NAMALWA (cell line): Measurements from ENCODE around the gene KCNK16.

Source experiments
- DNase-seq: peaks from one replicate; pipeline ENCODE4 v3.0.0-alpha.2; 2015; ENCODE audit warnings: low spot score

The KCNK16 gene

GRCh38 chr6:39322306-39322850 lies at the start of gene KCNK16:
TSS of gene KCNK16 (minus strand) at chr6:39322702. CDS start at chr6:39322540, 162 bp downstream.
- DNase-seq = no peak

GRCh38 chr6:39370390-39370789 lies 47.9 kb upstream of the KCNK16 start:
- DNase-seq = no peak

GRCh38 chr6:39369987-39370386 lies 47.5 kb upstream of the KCNK16 start:
- no peak for DNase-seq

- no peak for DNase-seq
Observed at GRCh38 chr6:39367700-39368099, 45.2 kb upstream of the KCNK16 start.

GRCh38 chr6:39366931-39367618 lies 44.6 kb upstream of the KCNK16 start:
- DNase-seq = no peak

- no peak for DNase-seq
Observed at GRCh38 chr6:39365281-39366074, 43.0 kb upstream of the KCNK16 start.

- DNase-seq = no peak
Observed at GRCh38 chr6:39363280-39363679, 40.8 kb upstream of the KCNK16 start.

GRCh38 chr6:39362487-39362865 lies 40.0 kb upstream of the KCNK16 start:
- peak; percentile 27 for DNase-seq

- DNase-seq = peak; percentile 76
Observed at GRCh38 chr6:39361657-39362486, 39.4 kb upstream of the KCNK16 start.

GRCh38 chr6:39360378-39360777 lies 37.9 kb upstream of the KCNK16 start:
- no peak for DNase-seq

- DNase-seq = peak; percentile 13
Observed at GRCh38 chr6:39357998-39358686, 35.6 kb upstream of the KCNK16 start.

GRCh38 chr6:39353698-39354315 lies 31.3 kb upstream of the KCNK16 start:
- no peak for DNase-seq

- DNase-seq = no peak
Observed at GRCh38 chr6:39350723-39351505, 28.4 kb upstream of the KCNK16 start.

GRCh38 chr6:39348740-39349139 lies 26.2 kb upstream of the KCNK16 start:
- DNase-seq = no peak

- peak; percentile 66 for DNase-seq
Observed at GRCh38 chr6:39347906-39348585, 25.5 kb upstream of the KCNK16 start.

- no peak for DNase-seq
Observed at GRCh38 chr6:39347206-39347605, 24.7 kb upstream of the KCNK16 start.

GRCh38 chr6:39344821-39345280 lies 22.3 kb upstream of the KCNK16 start:
- no peak for DNase-seq

GRCh38 chr6:39343396-39343870 lies 20.9 kb upstream of the KCNK16 start:
- DNase-seq = no peak

- no peak for DNase-seq
Observed at GRCh38 chr6:39342692-39343395, 20.3 kb upstream of the KCNK16 start.
